Hepatocyte (in vitro differentiated cells): ENCODE measurements around the gene LEMD3.

Source experiments
- EZH2 ChIP-seq: fragments of 200-600 bp; sonication (generic); IDR thresholded peaks from 2 replicates; pipeline ENCODE4 v1.6.1; 2016; ENCODE audit warnings: antibody characterized with exemption, mild to moderate bottlenecking, borderline replicate concordance
- TF ChIP-seq, protein P1 (sequence below): fragments of 200-600 bp; sonication (generic); IDR thresholded peaks from 2 replicates; pipeline ENCODE4 v1.5.1; 2016; ENCODE audit warnings: antibody characterized with exemption, mild to moderate bottlenecking; ENCODE audit not compliant: poor library complexity

DNA sequence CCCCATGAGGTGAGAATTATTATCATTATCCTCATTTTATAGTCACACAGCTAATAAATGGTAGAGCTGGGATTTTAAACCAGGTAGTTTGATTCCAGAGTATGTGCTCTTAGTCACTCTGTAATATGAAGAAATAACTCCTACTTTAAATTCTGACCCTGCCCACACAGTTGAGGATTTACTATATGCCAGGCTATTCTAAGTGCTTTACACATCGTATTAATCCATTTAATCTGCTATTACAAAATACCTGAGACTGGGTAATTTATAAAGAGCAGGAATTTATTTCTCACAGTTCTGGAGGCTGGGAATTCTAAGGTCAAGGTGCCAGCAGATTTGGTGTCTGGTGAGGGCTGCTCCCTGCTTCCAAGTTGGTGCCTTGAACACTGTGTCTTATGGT, 28.6 kb upstream of the LEMD3 start:
- no peak for TF ChIP-seq EZH2
- TF ChIP-seq, protein P1, sequence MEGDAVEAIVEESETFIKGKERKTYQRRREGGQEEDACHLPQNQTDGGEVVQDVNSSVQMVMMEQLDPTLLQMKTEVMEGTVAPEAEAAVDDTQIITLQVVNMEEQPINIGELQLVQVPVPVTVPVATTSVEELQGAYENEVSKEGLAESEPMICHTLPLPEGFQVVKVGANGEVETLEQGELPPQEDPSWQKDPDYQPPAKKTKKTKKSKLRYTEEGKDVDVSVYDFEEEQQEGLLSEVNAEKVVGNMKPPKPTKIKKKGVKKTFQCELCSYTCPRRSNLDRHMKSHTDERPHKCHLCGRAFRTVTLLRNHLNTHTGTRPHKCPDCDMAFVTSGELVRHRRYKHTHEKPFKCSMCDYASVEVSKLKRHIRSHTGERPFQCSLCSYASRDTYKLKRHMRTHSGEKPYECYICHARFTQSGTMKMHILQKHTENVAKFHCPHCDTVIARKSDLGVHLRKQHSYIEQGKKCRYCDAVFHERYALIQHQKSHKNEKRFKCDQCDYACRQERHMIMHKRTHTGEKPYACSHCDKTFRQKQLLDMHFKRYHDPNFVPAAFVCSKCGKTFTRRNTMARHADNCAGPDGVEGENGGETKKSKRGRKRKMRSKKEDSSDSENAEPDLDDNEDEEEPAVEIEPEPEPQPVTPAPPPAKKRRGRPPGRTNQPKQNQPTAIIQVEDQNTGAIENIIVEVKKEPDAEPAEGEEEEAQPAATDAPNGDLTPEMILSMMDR: no peak
